ENCODE measurements around the gene VSX2. TPM values are rescaled to one million over a fixed set of nuclear protein-coding genes. Genes with fewer than 3 reads are reported as not detected.
A peak's percentile ranks its signal among the peaks of the same experiment; 100 is the strongest.

The VSX2 gene
- total and polyA plus RNA-seq, 2 experiments from 2014 or later, result not detected

DNA sequence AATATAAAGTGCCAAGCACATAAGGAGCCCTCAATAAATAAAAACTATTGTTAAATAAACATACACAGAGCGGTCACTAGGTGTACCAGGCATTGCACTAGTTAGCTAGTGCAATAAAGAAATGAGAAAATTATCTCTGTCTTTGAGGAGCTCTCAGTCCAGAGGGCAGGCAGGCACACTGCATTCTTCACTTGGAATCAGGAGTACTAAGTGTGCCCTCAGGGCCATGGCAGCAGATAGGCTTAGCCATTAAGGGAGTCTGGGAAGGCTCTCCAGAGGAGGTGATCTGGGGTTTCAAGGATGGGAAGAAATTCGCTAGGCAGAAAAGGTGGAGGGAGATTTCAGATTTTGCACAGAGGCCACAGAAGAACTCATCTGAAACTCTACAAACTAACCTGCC is 54.4 kb downstream of the VSX2 start:
- peaks cover 17% of the 10 kb centered on the region for H4K20me1 ChIP-seq (ENCODE audit: insufficient read depth, poor library complexity, severe bottlenecking)
- WGBS (ENCODE audit: low lambda C conversion rate, missing lambda C conversion rate), result 82% methylated on average over 2 of the region's 2 CpGs
- H3K4me1 ChIP-seq (ENCODE audit: insufficient read depth), result no peaks in the 10 kb centered on the region
- no peak overlapping the region for H3K4me3 ChIP-seq
- DNase-seq (ENCODE audit: low spot score), result no peak
- no peaks in the 10 kb centered on the region for H3K27me3 ChIP-seq
- H3K79me2 ChIP-seq, result peaks cover 20% of the 10 kb centered on the region
- H3K36me3 ChIP-seq (replicated peaks; ENCODE audit: insufficient read depth, low read depth), result no peaks in the 10 kb centered on the region
- no peak overlapping the region for H2AFZ ChIP-seq
- no peaks in the 10 kb centered on the region for H3K9me3 ChIP-seq (ENCODE audit: low read depth)
- no peak for TF ChIP-seq CTCF (IDR thresholded peaks at IDR 0.05; ENCODE audit: poor library complexity)
- no peak for TF ChIP-seq EZH2phosphoT487 (IDR thresholded peaks at IDR 0.05; ENCODE audit: low read depth, severe bottlenecking, unreplicated experiment)
- TF ChIP-seq EZH2 (IDR thresholded peaks at IDR 0.05; ENCODE audit: borderline replicate concordance), result no peak
- H3K27ac ChIP-seq, result no peak overlapping the region
- H3K9me2 ChIP-seq (replicated peaks; ENCODE audit: insufficient read depth), result no peaks in the 10 kb centered on the region
- no peak overlapping the region for H3K4me2 ChIP-seq

DNA sequence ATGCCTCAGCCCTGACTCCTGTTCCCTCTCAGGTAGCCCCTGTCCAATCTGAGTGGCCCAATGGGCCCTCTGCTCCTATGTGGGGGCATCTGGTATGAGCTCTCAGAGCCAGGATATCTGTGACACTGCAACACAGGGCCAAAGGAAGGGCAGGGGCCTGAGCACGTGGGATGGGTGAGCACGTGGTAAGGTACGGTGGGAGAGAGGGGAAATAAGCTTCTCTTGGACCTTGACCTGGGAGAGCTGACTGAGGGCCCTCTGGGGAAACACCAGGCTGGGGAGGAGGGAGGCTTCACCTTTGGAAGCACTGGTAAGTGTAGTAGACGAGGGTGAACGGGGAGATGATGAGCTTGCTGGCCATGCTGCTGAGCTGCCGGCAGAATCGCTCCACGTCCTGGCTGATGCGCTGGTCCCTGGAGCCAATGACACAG is 56.8 kb downstream of the VSX2 start:
- WGBS (ENCODE audit: low lambda C conversion rate, missing lambda C conversion rate), result 83% methylated on average over 9 of the region's 9 CpGs
- Histone ChIP-seq H4K20me1 (ENCODE audit: insufficient read depth, poor library complexity, severe bottlenecking) (peaks cover 33% of the 10 kb centered on the region), H2AFZ (no peak overlapping the region), H3K4me2 (no peak overlapping the region), H3K4me3 (no peak overlapping the region), H3K79me2 (peaks cover 44% of the 10 kb centered on the region), H3K36me3 (replicated peaks; ENCODE audit: insufficient read depth, low read depth) (no peaks in the 10 kb centered on the region), H3K4me1 (ENCODE audit: insufficient read depth) (no peaks in the 10 kb centered on the region), H3K9me2 (replicated peaks; ENCODE audit: insufficient read depth) (no peaks in the 10 kb centered on the region), H3K27me3 (no peaks in the 10 kb centered on the region), H3K27ac (no peak overlapping the region), H3K9me3 (ENCODE audit: low read depth) (no peaks in the 10 kb centered on the region)
- TF ChIP-seq CTCF (IDR thresholded peaks at IDR 0.05; ENCODE audit: poor library complexity), result no peak
- TF ChIP-seq EZH2phosphoT487 (IDR thresholded peaks at IDR 0.05; ENCODE audit: low read depth, severe bottlenecking, unreplicated experiment), result no peak
- no peak for TF ChIP-seq EZH2 (IDR thresholded peaks at IDR 0.05; ENCODE audit: borderline replicate concordance)
- DNase-seq (ENCODE audit: low spot score), result peak; percentile 51

DNA sequence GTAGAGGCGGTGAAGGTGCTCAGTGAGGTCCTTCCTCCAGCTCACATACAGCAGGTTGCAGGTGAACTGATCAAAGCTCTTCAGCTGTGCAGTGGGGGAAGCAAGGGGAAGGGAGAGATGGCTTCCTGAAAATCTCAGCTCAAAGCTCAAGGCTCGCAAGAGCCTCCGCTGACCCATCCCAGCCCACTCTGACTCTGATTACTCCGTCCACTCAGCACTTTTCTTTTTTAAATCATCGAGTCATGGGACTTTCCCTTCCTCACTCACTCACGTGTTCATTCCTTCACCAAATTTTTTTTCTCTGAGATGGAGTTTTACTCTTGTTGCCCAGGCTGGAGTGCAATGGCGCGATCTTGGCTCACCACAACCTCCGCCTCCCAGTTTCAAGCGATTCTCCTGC is 58.7 kb downstream of the VSX2 start:
- H3K27me3 ChIP-seq, result no peaks in the 10 kb centered on the region
- TF ChIP-seq EZH2 (IDR thresholded peaks at IDR 0.05; ENCODE audit: borderline replicate concordance) (no peak), EZH2phosphoT487 (IDR thresholded peaks at IDR 0.05; ENCODE audit: low read depth, severe bottlenecking, unreplicated experiment) (no peak), CTCF (IDR thresholded peaks at IDR 0.05; ENCODE audit: poor library complexity) (no peak)
- no peak overlapping the region for H3K4me2 ChIP-seq
- H3K36me3 ChIP-seq (replicated peaks; ENCODE audit: insufficient read depth, low read depth), result no peaks in the 10 kb centered on the region
- no peaks in the 10 kb centered on the region for H3K9me2 ChIP-seq (replicated peaks; ENCODE audit: insufficient read depth)
- H3K4me1 ChIP-seq (ENCODE audit: insufficient read depth), result peaks cover 4% of the 10 kb centered on the region
- no peak overlapping the region for H2AFZ ChIP-seq
- H3K4me3 ChIP-seq, result no peak overlapping the region
- WGBS (ENCODE audit: low lambda C conversion rate, missing lambda C conversion rate), result over 99% methylated on average over 10 of the region's 10 CpGs
- DNase-seq (ENCODE audit: low spot score), result no peak
- H3K27ac ChIP-seq, result no peak overlapping the region
- H4K20me1 ChIP-seq (ENCODE audit: insufficient read depth, poor library complexity, severe bottlenecking), result peaks cover 36% of the 10 kb centered on the region
- H3K9me3 ChIP-seq (ENCODE audit: low read depth), result no peaks in the 10 kb centered on the region
- H3K79me2 ChIP-seq, result peaks cover 53% of the 10 kb centered on the region
